GM21360 (cell line): ENCODE data around the gene DLG2.

Source experiments
- ATAC-seq: cut with Tn5 transposase; IDR thresholded peaks from one replicate; pipeline ENCODE4 v1.9.1; 2021; ENCODE audit warnings: mild to moderate bottlenecking, moderate library complexity; ENCODE audit not compliant: unreplicated experiment

DLG2 gene

DNA sequence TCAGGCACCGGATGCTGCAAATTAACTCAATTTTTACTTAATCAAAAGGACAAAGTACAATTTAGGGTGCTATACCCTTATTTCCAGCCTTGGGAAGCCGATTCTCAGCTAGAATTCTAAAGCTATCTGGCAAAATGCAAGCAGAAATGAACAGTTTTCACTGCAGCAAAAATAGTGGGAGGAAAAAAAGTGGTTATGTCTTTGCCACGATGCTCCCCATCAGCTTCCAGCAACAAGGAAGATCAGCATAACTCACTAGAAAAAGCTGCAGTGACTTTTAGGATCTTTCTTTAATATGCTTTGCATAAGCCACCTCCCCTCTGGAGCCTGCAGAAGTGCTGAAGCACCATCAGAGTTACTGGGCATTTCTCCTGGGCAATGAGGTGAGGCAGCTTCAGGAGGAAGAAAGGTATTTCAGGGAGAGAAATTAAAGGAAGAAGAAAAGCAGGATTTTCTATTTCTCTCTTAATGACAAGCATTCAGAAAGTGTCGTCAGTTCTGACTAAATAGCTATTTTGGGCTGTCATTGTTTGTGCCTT, 702.9 kb downstream of the DLG2 start:
- no peak for ATAC-seq

DNA sequence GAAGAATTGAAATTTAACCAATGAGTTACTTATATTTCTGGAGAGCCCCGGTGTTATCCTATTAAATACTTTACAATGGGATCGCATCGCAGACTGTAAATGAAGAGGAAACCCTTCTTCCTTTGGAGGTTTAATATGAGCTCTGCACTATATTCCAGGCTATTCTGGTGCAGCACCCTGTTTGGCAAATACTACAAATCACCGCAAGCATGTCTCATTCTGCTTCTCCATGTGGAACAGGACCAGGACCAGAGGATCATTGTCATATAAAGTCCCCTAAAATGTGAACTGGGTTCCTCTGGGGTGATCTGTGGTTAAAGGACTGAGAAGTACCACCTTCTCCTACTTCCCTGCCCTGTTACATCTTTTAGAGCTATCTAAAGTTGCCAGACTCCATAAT, 703.7 kb downstream of the DLG2 start:
- no peak for ATAC-seq

DNA sequence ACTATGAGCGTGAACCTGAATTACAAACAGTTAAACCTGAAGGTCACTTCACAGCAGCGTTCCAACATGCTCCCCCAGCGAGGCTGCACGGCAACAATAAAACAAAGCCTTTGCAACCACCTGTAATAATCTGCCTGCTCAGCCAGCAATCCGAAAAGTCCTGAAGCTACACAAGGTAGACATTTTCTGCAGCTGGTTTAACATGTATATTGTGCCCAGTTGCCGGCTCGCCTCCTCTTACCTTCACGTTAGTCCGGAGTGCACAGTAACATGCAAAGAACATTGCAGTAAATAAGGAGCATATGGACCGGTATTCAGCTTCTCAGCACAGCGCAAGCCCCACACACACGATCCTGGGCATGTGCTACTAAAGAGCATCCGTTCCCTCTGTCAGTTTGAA, 704.3 kb downstream of the DLG2 start:
- no peak for ATAC-seq

DNA sequence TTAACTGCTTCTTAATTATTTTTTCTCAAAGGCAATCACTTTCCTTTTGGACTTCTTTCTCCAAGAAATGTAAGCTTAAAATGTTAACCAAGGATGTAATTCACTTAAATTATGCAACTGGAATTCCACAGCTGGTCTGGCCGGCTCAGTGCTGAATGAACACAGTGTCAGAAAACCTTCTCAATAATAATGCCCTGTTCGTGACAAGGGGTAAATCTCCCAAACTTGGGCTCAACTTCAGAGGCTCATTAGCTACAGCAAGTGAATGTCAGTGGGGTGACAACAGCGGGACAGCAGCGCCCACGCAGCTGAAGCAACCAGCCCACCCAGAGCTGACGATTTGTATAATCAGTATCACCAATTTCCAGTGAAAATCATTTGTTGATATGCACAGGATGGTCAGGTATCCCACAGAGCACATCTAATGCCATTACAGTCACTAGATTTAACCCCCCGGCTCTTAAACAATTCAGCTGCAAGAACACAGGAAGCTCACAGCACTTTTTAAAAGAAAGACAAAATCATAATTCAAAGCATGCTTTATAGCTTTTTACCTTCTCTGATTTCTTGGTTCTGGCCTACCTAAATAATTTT, 704.8 kb downstream of the DLG2 start:
- no peak for ATAC-seq

DNA sequence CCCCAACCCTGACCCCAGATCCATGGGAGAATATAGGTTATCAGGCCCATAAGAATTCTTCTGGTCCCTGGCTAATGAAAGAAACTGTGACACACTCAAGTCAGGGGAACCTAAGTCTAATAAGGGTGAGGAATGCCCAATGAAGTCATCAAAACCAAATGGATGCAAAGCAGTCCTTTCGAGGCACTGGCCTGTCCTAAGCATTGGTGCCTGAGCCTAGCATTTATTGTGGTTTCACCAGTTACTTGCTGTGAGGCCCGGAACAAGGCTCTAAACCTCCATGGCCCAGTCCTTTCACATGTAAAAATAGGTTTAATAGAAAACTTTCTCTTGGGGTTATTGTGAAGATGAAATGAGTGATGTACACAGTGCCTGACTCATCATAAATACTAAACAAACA, 712.6 kb downstream of the DLG2 start:
- ATAC-seq = no peak

DNA sequence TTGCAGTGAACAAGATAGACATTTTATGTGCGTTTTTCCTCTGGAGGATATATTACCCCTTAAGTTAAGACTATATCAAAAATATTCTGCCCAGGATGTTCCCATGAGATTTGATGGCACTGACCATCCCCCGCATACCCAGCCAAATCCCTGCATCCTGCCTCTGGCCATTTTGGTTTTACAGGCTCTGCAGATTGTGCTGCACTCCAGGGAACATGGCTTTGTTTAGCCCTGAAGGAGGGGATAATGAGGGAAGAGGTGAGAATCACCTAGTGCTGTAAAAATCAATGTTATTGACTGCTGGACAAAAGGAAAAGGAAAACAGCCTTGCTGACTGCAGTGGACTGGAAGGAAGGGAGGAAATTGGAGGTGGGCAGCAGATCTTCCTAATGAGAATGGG, 717.4 kb downstream of the DLG2 start:
- no peak for ATAC-seq

DNA sequence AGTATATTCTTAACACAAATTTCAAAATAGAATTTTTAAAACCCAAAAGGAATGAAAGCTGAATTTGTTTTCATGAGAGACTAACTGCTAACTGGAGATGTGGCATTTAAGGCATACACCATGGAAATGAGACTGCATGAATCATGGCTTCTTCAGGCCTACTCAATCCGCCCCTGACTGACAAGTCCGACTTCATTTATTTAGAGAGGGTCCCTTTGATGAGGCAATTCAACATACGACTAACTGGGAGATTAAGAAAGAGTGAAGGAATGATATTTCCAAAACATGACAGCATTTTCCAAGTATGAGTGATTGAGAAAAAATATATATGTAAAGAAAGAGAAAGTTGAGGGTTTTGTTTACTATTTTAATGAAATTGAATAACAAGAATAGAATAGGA, 720.1 kb downstream of the DLG2 start:
- ATAC-seq = no peak

DNA sequence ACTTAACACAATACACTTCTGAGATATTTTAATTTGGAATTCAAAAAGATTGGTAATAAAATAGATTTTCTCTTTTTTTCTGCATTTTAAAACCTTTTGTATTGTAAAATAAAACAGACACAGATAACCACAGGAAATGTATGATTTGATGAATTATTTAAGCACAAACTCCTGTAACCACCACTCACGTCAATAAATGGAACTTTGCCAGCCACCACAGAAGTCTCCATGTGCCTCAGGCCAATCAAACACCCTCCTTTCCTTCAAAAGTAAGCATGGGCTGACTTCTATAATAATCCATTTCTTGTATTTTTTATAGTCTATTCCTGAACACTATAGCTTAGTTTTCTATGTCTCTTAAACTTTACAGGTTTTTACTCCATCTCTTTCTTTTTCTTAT, 721.7 kb downstream of the DLG2 start:
- no peak for ATAC-seq

DNA sequence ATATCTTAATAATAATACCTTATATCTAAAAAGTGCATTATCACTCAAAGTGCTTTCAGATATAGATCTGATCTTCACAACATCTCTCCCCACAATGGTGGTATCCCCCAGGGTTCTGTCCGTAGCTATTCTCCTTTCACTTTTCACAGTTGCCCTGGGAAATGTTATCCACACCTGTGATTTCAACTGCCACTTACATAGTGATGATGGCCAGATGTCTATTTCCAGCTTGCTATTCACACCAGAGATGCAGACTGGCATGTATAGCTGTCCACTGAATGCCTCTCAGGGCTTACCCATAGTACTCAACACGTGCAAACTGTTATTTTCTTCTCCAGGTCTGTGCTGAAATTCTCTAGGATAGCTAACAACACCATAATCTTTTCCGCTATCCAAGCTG, 724.7 kb downstream of the DLG2 start:
- ATAC-seq = no peak

DNA sequence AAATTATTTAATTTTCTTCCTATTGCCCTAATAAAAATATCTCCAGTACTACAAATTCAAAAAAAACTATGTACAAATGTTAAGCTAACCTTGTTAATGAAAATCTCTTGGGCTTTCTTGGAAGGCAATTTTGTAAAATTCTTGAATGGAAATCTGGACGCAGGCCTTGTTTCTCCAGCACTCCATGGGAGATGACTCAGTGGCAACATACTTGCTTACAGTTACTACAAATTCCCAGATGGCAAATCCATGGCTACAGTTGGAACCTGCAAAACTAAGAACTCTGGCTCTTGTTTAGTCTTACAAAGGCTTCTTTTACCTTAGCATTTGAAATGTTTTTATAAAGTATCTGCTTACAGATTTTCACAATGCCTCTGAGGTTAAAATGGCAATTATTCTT, 725.2 kb downstream of the DLG2 start:
- no peak for ATAC-seq

DNA sequence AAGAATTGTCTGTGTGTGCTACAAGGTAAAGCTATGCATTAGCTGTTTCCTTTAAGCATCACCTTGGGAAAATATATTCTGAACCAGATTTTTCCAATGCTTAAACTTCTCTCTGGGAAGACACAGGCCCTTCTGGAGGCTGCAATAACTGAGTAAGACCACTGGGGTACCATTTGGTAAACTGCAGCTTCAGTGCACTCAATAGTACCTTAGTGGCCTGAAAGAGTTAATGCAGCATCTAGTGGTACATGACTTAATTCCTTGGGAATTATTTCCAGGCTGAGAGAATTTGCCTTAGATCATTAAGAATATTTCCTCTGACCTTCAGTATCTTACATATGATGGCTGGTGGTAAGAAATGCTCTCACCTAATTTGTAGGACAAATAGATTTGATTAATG, 727.4 kb downstream of the DLG2 start:
- ATAC-seq = peak; percentile 68

DNA sequence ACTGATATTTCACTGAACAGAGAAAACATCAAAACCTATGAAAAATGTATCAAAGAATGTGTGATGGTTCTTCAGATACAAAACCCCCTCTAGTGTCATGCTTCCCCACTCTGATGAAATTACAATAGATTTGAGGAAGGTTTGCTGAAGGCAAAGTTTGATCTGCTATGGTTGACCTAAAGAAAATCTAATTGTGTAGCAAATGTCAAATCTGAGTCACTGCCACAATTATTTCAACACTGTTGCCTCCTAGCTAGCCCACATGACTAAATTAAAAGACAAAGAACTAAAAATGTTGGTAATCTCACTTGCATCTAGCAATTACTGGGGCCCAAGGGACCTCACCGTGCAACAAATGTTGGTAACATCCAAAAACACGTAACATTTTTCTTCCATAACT, 728.0 kb downstream of the DLG2 start:
- no peak for ATAC-seq

DNA sequence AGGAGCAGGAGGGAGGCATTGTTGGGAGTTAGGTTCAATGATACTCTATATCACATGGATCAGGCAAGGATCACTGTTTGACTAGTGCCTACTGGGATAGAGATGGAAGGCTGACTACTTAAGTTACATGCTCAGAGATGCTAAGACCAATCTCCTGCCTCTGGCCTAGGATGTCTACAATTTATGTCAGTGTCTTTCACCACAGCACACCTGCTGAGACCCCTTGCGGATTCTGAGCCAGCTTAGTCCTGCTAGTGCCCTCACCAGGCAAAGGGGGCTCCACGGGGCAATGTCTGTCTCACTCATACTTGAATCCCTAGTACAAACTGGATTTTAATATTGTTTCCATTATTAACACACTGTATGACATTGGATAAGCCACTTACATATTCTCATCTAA, 732.5 kb downstream of the DLG2 start:
- ATAC-seq = no peak

DNA sequence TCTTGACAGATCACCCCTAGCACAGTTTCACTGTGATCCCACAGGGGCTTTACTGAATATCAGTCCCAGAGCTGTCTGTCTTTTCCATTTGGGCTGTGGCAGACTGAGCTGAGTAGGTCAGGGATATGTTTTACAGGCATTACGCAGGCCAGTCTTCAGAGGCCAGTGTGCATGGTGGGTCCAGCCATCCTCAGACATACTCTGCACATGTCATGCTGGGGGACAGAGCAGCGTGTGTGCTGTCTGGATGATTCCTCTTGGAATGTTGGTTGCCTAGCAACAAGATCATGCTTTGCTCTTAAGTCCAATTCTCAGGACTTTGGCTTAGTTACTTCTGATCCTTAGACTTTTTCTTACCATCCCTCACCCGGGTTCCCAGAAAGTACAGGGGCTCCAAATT, 736.5 kb downstream of the DLG2 start:
- ATAC-seq = no peak

DNA sequence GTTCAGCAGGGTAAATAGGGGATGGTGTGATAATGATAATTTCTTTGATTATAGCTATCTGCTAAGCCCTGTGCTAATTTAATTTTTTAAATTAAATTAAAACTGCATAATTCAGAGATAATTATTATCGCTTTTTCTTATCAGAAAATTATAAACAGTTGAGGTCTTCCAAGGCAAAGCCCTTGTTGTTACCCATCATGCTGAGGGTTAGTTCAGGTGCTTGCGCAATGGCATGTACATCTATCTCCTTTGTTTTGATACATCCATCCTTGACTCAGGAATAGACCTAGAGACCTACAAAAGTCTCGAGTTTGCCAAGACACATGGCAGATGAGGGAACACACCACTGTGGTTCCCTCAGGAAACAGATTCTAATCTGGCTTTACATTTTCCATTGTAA, 737.6 kb downstream of the DLG2 start:
- no peak for ATAC-seq

DNA sequence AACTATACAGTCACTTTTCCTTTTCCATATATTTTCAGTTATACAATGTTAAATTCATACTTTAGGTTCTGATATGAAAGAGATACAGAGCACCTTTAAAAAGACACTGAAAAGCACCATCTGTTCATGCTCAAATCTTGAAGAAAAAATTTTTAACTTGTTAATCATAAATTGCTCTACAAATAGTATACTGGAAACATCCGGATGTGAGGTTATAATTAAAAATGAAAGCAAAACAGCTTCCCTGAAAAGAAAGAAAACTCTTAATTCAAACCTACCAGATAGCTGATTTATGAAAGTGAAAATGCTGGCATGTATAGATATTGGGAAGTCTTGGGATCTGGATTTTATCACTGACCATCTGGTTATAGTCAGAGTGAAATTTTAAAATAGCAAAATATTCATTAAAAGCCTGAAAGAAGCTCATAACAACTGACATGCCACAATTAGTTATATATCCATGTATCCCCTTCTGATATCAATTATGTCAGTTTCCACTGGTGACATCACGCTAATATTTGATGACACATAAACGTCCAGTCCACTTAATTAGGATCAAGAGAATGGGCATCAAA, 740.0 kb downstream of the DLG2 start:
- ATAC-seq = no peak

DNA sequence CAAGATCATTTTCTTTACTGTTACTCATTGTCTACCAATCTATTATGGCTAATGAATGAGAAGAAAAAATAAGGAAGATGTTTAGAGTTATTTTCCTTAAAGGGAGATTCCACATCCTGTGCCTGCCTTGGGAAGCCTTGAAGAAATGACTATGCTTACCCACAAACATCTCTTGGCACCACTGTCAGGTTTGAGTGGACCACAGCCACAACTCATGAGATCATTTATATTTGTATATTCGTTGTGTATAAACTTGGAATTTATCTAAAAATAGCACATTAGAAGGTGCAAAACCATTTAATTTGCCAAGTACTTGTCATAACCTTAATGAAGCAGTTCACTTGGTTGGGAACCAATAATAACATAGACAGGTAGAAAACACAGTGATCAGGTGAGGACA, 740.8 kb downstream of the DLG2 start:
- ATAC-seq = no peak

DNA sequence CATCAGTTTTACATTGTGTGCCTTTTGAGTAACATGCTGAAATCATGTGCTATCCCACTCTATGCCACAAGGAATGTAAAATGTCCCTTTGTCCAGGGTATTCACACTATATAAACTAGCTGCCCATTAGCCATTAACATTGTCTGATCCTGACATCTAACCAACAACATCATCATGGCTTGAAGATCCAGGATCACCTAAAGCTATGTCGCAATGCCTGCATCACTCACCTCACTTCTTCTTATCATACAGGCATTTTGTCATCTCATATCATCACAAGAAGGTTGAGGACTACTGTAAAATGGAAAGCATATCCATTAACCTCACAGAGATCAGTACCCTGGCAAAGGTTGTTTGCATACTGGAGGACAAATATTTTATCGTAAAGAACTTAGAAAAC, 742.3 kb downstream of the DLG2 start:
- no peak for ATAC-seq

DNA sequence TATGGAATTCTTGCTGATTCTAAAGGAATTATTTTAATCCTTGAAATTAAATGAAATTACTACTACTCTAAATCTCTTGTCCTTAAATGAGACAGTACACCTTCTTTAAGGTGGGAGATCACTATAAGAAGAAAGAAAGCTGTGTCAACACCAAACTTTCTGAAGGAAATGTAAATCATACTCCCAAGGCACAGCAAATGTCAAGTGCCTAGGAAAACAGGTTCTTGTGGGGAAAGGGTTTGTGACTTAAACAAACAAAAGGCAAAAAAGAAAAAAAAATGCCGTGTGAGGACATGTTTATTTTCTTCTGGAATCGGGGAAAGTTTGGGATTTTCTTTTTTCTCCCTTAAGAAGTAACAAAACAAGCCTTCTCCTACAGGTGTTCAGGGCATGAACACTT, 745.1 kb downstream of the DLG2 start:
- ATAC-seq = no peak

DNA sequence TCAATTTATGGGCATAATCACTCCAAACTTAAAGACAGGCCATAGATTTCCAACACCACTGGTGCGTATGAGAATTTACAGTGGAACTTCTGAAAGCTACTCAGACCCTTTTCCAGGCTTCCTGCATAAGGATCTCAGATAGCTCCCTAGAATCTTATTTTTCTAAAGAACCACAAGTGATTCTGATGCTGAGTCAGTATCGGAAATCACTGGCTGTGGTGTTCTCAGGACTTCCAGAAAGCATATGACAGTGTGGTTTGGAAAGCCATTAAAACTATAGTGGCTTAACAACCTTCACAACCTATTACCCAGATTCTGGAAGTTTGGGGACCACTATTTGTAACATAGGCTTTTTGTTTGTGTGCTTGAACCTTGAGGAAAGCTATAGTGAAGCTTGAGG, 756.0 kb downstream of the DLG2 start:
- ATAC-seq = no peak

DNA sequence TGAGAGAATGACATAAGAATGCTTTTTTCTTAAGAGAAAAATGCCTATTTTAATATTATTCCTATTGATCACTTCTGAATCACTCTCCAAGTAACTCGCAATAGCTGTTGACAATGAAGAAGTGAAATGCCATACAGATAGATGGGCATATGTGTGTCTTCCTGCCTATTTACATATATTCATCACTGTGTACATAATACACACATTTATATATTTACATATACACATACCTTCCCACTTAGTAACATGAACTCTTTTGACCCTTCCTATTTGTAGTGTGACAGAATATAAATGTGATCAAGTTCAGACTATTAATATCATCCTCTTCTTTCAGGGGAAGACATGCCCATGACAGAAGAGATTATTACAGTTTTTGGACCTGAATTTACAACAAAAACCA, 756.7 kb downstream of the DLG2 start:
- no peak for ATAC-seq

DNA sequence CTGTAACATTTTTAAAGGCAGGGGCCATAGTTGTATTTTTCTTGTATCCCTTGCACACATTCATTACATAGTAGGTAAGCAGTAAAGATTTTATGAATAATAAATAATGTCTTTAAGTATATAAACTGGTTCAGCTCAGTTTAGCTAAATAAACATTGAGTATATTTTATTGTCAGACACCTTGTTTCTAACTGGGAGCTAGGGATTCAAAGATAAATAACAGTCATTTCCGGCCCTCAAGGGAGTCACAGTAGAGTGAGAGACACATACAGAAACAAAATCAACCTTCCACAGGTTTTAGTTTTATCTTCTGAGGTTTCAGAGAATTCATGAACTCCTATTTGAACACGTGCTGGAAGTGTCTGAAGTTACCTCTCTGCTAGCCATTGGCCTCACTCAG, 760.2 kb downstream of the DLG2 start:
- no peak for ATAC-seq
